IMR-90 (cell line): ENCODE results near the gene NOP9. TPM values are rescaled to one million over a fixed set of nuclear protein-coding genes. Genes with fewer than 3 reads are reported as not detected.

Source experiments
- ATAC-seq: fragments of 200-7000 bp; cut with Tn5 transposase; 2 replicates; pipeline ENCODE4 v1.9.1; 2020; ENCODE audit warnings: low read depth, mild to moderate bottlenecking, moderate library complexity
- BruUV-seq: library from RNA; stranded (reverse); fragments of 400-500 nt; replicated peaks from 2 replicates; lab custom pipeline; 2021; lab: Mats Ljungman, UMichigan
- CTCF ChIA-PET: fragments of 300-600 bp; formaldehyde crosslinking; extraction: SDS; loops from one replicate; lab custom pipeline; 2021; ENCODE audit warnings: antibody characterized with exemption; lab: Yijun Ruan, JAX
- POLR2A ChIA-PET: fragments of 300-600 bp; sonication (Branson Sonifier 250); formaldehyde crosslinking; loops from one replicate; lab custom pipeline; 2022; ENCODE audit warnings: antibody characterized with exemption; ENCODE audit not compliant: unreplicated experiment; lab: Charles Lee
- DNase-seq: peaks from one replicate; pipeline ENCODE4 v3.0.0; 2013
- H2AFZ ChIP-seq: replicated peaks from 2 replicates; pipeline ENCODE3; 2013; ENCODE audit warnings: low read length, mild to moderate bottlenecking; ENCODE audit not compliant: poor library complexity
- H2AK5ac ChIP-seq: 2 replicates; pipeline ENCODE4 v1.6.1; 2013; ENCODE audit warnings: low read depth, low read length, inconsistent platforms
- H2AK9ac ChIP-seq: replicated peaks from 2 replicates; pipeline ENCODE3; 2013; ENCODE audit warnings: mild to moderate bottlenecking, low read depth, low read length, moderate library complexity; ENCODE audit not compliant: poor library complexity
- H2BK120ac ChIP-seq: 2 replicates; pipeline ENCODE4 v1.6.1; 2013; ENCODE audit warnings: low read depth, low read length, inconsistent platforms
- H2BK15ac ChIP-seq: 3 replicates; pipeline ENCODE4 v1.6.1; 2013; ENCODE audit warnings: low read depth, low read length, inconsistent platforms
- H2BK20ac ChIP-seq: 2 replicates; pipeline ENCODE4 v1.6.1; 2013; ENCODE audit warnings: low read depth, mild to moderate bottlenecking, inconsistent platforms, low read length, moderate library complexity
- H2BK5ac ChIP-seq: 2 replicates; pipeline ENCODE4 v1.6.1; 2013; ENCODE audit warnings: mild to moderate bottlenecking, low read depth, low read length, inconsistent platforms; ENCODE audit not compliant: poor library complexity, severe bottlenecking
- H3K14ac ChIP-seq: replicated peaks from 2 replicates; pipeline ENCODE4 v1.6.1; 2013; ENCODE audit warnings: low read depth, low read length, inconsistent platforms
- H3K18ac ChIP-seq: 2 replicates; pipeline ENCODE4 v1.6.1; 2013; ENCODE audit warnings: low read depth, low read length, control low read depth
- H3K23ac ChIP-seq: 2 replicates; pipeline ENCODE4 v1.6.1; 2013; ENCODE audit warnings: low read depth, low read length, inconsistent platforms
- H3K27ac ChIP-seq: 2 replicates; pipeline ENCODE4 v1.5.1; 2013; ENCODE audit warnings: mild to moderate bottlenecking, control low read depth, low read length; ENCODE audit not compliant: insufficient read depth
- H3K27me3 ChIP-seq: 2 replicates; pipeline ENCODE4 v1.6.1; 2013; ENCODE audit warnings: low read length; ENCODE audit not compliant: control insufficient read depth, insufficient read depth
- H3K36me3 ChIP-seq: 2 replicates; pipeline ENCODE4 v1.6.1; 2013; ENCODE audit warnings: low read length, mixed read lengths; ENCODE audit not compliant: control insufficient read depth, insufficient read depth
- H3K4ac ChIP-seq: 2 replicates; pipeline ENCODE4 v1.6.1; 2013; ENCODE audit warnings: low read depth, low read length, inconsistent platforms
- H3K4me1 ChIP-seq: 2 replicates; pipeline ENCODE4 v1.6.1; 2013; ENCODE audit warnings: low read length, mixed read lengths; ENCODE audit not compliant: control insufficient read depth, insufficient read depth
- H3K4me2 ChIP-seq: 2 replicates; pipeline ENCODE4 v1.6.1; 2013; ENCODE audit warnings: low read depth, mild to moderate bottlenecking, control low read depth, low read length, moderate library complexity
- H3K4me3 ChIP-seq: 2 replicates; pipeline ENCODE4 v1.5.1; 2013; ENCODE audit warnings: low read depth, mild to moderate bottlenecking, control low read depth, low read length, moderate library complexity; ENCODE audit not compliant: insufficient read depth
- H3K56ac ChIP-seq: 2 replicates; pipeline ENCODE4 v1.6.1; 2013; ENCODE audit warnings: low read length, inconsistent platforms; ENCODE audit not compliant: insufficient read depth; ENCODE audit errors: extremely low read depth
- H3K79me1 ChIP-seq, 2 experiments: 2 replicates each; pipeline ENCODE4 v1.6.1; 2013; ENCODE audit warnings: low read length in 2 of 2, inconsistent platforms in 1 of 2, low read depth in 1 of 2
- H3K9ac ChIP-seq: 2 replicates; pipeline ENCODE4 v1.6.1; 2013; ENCODE audit warnings: low read depth, low read length, control low read depth
- H3K9me1 ChIP-seq: 2 replicates; pipeline ENCODE4 v1.6.1; 2013; ENCODE audit warnings: low read length, inconsistent platforms; ENCODE audit not compliant: insufficient read depth
- H3K9me3 ChIP-seq: 2 replicates; pipeline ENCODE4 v1.6.1; 2013; ENCODE audit warnings: low read length; ENCODE audit not compliant: control insufficient read depth, insufficient read depth
- H4K20me1 ChIP-seq: 2 replicates; pipeline ENCODE4 v1.6.1; 2013; ENCODE audit warnings: low read length, inconsistent platforms; ENCODE audit not compliant: insufficient read depth
- H4K5ac ChIP-seq: 2 replicates; pipeline ENCODE4 v1.6.1; 2013; ENCODE audit warnings: mild to moderate bottlenecking, low read depth, low read length, control low read depth
- H4K8ac ChIP-seq, 2 experiments: 2 replicates each; pipeline ENCODE4 v1.6.1; 2013; ENCODE audit warnings: low read depth in 2 of 2, low read length in 2 of 2, control low read depth in 1 of 2, inconsistent platforms in 1 of 2
- H4K91ac ChIP-seq: 2 replicates; pipeline ENCODE4 v1.6.1; 2013; ENCODE audit warnings: low read depth, low read length, inconsistent platforms; ENCODE audit not compliant: insufficient read depth
- CEBPB ChIP-seq: IDR thresholded peaks from 2 replicates; pipeline ENCODE4 v1.6.1; 2012; ENCODE audit warnings: low read depth, low read length, improper control_type of control experiment
- RCOR1 ChIP-seq: IDR thresholded peaks from 2 replicates; pipeline ENCODE4 v1.6.1; 2012; ENCODE audit warnings: mild to moderate bottlenecking, low read length, improper control_type of control experiment; ENCODE audit not compliant: insufficient replicate concordance
- WGBS, 2 experiments: methylation state at CpG; one replicate each; pipeline versions ENCODE4 v1.1.5 to v1.1.7; 2013; ENCODE audit warnings: missing lambda C conversion rate in 2 of 2; ENCODE audit not compliant: insufficient read length in 1 of 2; ENCODE audit errors: extremely low coverage in 2 of 2; 5-methylcytosine and 5-hydroxymethylcytosine counted together
- dilution Hi-C: fragments of 300-500 bp; cut with HindIII; formaldehyde crosslinking; loops from one replicate; pipeline ENCODE4 v1.14.3; 2018; ENCODE audit warnings: low sequenced_read_pairs; ENCODE audit not compliant: unreplicated experiment
- in situ Hi-C: fragments of 300-500 bp; cut with MboI; formaldehyde crosslinking; loops from 3 replicates; pipeline ENCODE4 v1.14.3; 2019; ENCODE audit warnings: low sequenced_read_pairs, inconsistent platforms, mixed read lengths
- intact Hi-C: fragments of 100-400 bp; cut with micrococcal nuclease; formaldehyde crosslinking; loops from 2 replicates; pipeline ENCODE4 v1.10.0; 2022
- polyA plus RNA-seq, 3 experiments: library from polyadenylated mRNA; depleted of rRNA; stranded (reverse); fragments of >200 nt; gene quantifications; 2 replicates each; pipeline ENCODE4 v1.2.3, GENCODE V29; 2012; ENCODE audit warnings: low replicate concordance in 1 of 3
- total RNA-seq: library from RNA; depleted of rRNA; stranded (reverse); fragments of >200 nt; gene quantifications from 2 replicates; pipeline ENCODE4 v1.2.3, GENCODE V29; 2012

NOP9 gene
- total and polyA plus RNA-seq, 2 of the 4 experiments (the other 2 are of a cell fraction) = 11.8 to 25.8 TPM

GRCh38 chr14:24342889-24343288 lies 43.2 kb downstream of the NOP9 start:
- H4K91ac ChIP-seq = no peak overlapping the region
- H4K20me1 ChIP-seq = no peaks in the 10 kb centered on the region
- no peak overlapping the region for H2AK9ac ChIP-seq
- peaks cover 64% of the 10 kb centered on the region for H3K27me3 ChIP-seq
- H3K23ac ChIP-seq = no peak overlapping the region
- H3K79me1 ChIP-seq = no peaks in the 10 kb centered on the region
- no peaks in the 10 kb centered on the region; the same call in 1 of the 2 replicates for H3K9me3 ChIP-seq
- dilution Hi-C loops = no loop called here
- no peak overlapping the region for H2BK20ac ChIP-seq
- H3K27ac ChIP-seq = no peak overlapping the region
- ChIA-PET POLR2A (no interaction called here), CTCF (interaction anchor here (1.1 kb wide), 1 partner anchor 9 kb away, joined by 4 read pairs; no protein-coding TSS in a partner anchor)
- no peaks in the 10 kb centered on the region for H3K9me1 ChIP-seq
- H3K36me3 ChIP-seq = no peaks in the 10 kb centered on the region
- no TSS peak for BruUV-seq
- H3K4me2 ChIP-seq = no peak overlapping the region
- H2AFZ ChIP-seq = no peak overlapping the region
- WGBS, 2 experiments = 100% methylated on average over 1 of the region's 4 CpGs; no CpG with 5 or more reads in 1 of the 2 experiments
- no peak overlapping the region for H4K8ac ChIP-seq
- in situ Hi-C loops = no loop called here
- H2AK5ac ChIP-seq = no peak overlapping the region
- no peak overlapping the region for H3K9ac ChIP-seq
- no peak overlapping the region for H2BK120ac ChIP-seq
- no peak overlapping the region for H2BK5ac ChIP-seq
- H3K14ac ChIP-seq = no peak overlapping the region
- no peak overlapping the region for H3K4me3 ChIP-seq
- H3K56ac ChIP-seq = no peak overlapping the region
- DNase-seq (no peak), ATAC-seq (no peak)
- H3K18ac ChIP-seq = no peak overlapping the region
- intact Hi-C loops = no loop called here
- H3K4me1 ChIP-seq = no peaks in the 10 kb centered on the region
- H3K4ac ChIP-seq = no peak overlapping the region
- TF ChIP-seq RCOR1 = no peak
- TF ChIP-seq CEBPB = no peak
- no peak overlapping the region for H4K5ac ChIP-seq
- H2BK15ac ChIP-seq = no peak overlapping the region
